Stomach (tissue), 4 donors: Measurements from ENCODE around the gene ESAM.

Experiments used
- EP300 ChIP-seq: sonication (generic); formaldehyde crosslinking; IDR thresholded peaks from one replicate; pipeline ENCODE4 v1.6.1; 2017; ENCODE audit warnings: antibody characterized with exemption
- POLR2A ChIP-seq, 4 donors: fragments of 450-650 bp; IDR thresholded peaks; one replicate each; pipeline ENCODE4 v1.6.1; 2016; ENCODE audit warnings: antibody characterized with exemption in 4 of 4, control low read depth in 2 of 4, mild to moderate bottlenecking in 1 of 4, moderate library complexity in 1 of 4
- TF ChIP-seq, protein P1 (sequence below), 7 experiments: fragments of 450-650 bp in 4 of 7; fragments of 200-600 bp in 3 of 7; sonication (generic) in 3 of 7; IDR thresholded peaks; one replicate each; pipeline ENCODE4 v1.5.1; 2016 to 2019; ENCODE audit warnings: antibody characterized with exemption in 7 of 7, control low read depth in 2 of 7, mild to moderate bottlenecking in 1 of 7

DNA sequence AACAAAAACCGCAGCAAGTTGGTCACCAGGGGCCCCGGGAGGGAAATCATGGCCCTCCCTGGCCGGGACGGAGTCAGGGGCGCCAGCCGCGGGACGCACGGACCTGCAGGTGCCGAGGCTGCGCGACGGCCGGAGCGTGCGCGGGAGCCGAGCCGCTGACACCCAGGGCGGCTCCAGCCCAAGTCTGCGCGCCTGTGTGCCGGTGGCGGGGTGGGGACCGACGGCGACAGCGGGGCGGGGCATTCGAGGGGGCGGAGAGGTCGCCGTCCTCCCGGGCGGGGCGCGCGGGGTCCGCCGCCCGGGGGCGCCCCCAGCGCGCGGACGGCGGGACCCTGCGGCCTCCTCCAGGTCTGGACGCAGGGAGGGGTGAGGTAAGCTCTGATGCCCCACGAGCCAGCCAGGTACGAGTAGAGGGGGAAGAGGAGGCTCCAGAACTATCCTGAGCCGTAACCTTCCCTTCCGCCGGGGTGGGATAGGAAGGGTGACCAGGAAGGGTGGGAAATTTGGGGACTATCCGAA, at the start of gene ESAM:
- TF ChIP-seq EP300 (no peak), POLR2A (IDR thresholded peaks at IDR 0.05) (no peak)
- TF ChIP-seq, protein P1, sequence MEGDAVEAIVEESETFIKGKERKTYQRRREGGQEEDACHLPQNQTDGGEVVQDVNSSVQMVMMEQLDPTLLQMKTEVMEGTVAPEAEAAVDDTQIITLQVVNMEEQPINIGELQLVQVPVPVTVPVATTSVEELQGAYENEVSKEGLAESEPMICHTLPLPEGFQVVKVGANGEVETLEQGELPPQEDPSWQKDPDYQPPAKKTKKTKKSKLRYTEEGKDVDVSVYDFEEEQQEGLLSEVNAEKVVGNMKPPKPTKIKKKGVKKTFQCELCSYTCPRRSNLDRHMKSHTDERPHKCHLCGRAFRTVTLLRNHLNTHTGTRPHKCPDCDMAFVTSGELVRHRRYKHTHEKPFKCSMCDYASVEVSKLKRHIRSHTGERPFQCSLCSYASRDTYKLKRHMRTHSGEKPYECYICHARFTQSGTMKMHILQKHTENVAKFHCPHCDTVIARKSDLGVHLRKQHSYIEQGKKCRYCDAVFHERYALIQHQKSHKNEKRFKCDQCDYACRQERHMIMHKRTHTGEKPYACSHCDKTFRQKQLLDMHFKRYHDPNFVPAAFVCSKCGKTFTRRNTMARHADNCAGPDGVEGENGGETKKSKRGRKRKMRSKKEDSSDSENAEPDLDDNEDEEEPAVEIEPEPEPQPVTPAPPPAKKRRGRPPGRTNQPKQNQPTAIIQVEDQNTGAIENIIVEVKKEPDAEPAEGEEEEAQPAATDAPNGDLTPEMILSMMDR (IDR thresholded peaks at IDR 0.05), result no peak
